Thyroid gland (tissue), 4 donors: Measurements from ENCODE around the gene AGBL1. TPM values are rescaled to one million over a fixed set of nuclear protein-coding genes. Genes with fewer than 3 reads are reported as not detected.

Experiments
- DNase-seq, 2 donors: peaks; one replicate each; pipeline ENCODE4 v3.0.0-alpha.2; 2019
- H3K27ac ChIP-seq, 3 donors: fragments of 200-600 bp; sonication (generic); 1 replicate in 2 of 3; 2 replicates in 1 of 3; pipeline ENCODE4 v1.5.1; 2016 to 2019; ENCODE audit warnings: mild to moderate bottlenecking in 1 of 3, moderate library complexity in 1 of 3
- H3K27me3 ChIP-seq: fragments of 200-600 bp; sonication (generic); one replicate; pipeline ENCODE4 v1.5.1; 2019
- H3K36me3 ChIP-seq, 2 donors: fragments of 200-600 bp; sonication (generic); one replicate each; pipeline ENCODE4 v1.5.1; 2016 to 2019
- H3K4me1 ChIP-seq, 2 donors: fragments of 200-600 bp; sonication (generic); one replicate each; pipeline ENCODE4 v1.5.1; 2017 to 2019
- H3K4me3 ChIP-seq, 3 donors: fragments of 200-600 bp; sonication (generic); replicated peaks in 1 of 3; 1 replicate in 2 of 3; 2 replicates in 1 of 3; pipeline ENCODE4 v1.5.1; 2016; ENCODE audit warnings: mild to moderate bottlenecking in 1 of 3
- H3K9me3 ChIP-seq: fragments of 200-600 bp; sonication (generic); one replicate; pipeline ENCODE4 v1.5.1; 2017
- POLR2A ChIP-seq, 2 donors: fragments of 450-650 bp; IDR thresholded peaks; one replicate each; pipeline ENCODE4 v1.6.1; 2017; ENCODE audit warnings: antibody characterized with exemption in 2 of 2, mild to moderate bottlenecking in 2 of 2, moderate library complexity in 1 of 2
- WGBS, 2 donors: methylation state at CpG; one replicate each; pipeline ENCODE4 v1.1.5; 2017; 5-methylcytosine and 5-hydroxymethylcytosine counted together
- intact Hi-C: fragments of 100-400 bp; cut with DNase I; formaldehyde crosslinking; loops from one replicate; pipeline ENCODE4 v1.15.1; 2023
- total RNA-seq, 4 donors: library from RNA; depleted of rRNA; stranded (reverse); fragments of >200 nt; gene quantifications; one replicate each; pipeline ENCODE4 v1.2.3, GENCODE V29; 2016
- TF ChIP-seq, protein P1 (sequence below), 6 experiments: fragments of 200-600 bp in 3 of 6; fragments of 450-650 bp in 3 of 6; sonication (generic) in 3 of 6; IDR thresholded peaks; one replicate each; pipeline ENCODE4 v1.5.1; 2016 to 2019; ENCODE audit warnings: antibody characterized with exemption in 6 of 6, mild to moderate bottlenecking in 2 of 6, inconsistent platforms in 1 of 6, moderate library complexity in 1 of 6

The AGBL1 gene
- total RNA-seq, 4 donors from 2014 or later = not detected

DNA sequence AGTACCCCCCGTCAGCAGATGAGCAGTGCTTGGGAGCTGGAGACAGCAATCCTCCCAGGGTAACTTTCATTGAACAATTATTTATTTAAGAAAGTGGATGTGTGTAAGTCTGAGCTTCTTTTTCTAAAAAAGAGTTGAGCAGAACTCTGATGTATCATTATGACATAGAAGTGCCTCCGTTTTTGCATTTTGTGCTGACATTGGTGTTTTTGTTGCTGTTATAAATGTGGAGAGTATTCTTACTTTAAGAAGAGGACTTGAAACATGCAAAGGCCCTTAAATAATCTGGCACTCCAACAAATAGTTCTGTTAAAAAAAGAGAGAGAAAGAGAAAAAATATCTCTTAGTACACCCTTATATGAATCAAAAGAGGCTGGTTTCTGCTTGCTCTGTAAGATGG, 217.1 kb downstream of the AGBL1 start:
- TF ChIP-seq, protein P1, sequence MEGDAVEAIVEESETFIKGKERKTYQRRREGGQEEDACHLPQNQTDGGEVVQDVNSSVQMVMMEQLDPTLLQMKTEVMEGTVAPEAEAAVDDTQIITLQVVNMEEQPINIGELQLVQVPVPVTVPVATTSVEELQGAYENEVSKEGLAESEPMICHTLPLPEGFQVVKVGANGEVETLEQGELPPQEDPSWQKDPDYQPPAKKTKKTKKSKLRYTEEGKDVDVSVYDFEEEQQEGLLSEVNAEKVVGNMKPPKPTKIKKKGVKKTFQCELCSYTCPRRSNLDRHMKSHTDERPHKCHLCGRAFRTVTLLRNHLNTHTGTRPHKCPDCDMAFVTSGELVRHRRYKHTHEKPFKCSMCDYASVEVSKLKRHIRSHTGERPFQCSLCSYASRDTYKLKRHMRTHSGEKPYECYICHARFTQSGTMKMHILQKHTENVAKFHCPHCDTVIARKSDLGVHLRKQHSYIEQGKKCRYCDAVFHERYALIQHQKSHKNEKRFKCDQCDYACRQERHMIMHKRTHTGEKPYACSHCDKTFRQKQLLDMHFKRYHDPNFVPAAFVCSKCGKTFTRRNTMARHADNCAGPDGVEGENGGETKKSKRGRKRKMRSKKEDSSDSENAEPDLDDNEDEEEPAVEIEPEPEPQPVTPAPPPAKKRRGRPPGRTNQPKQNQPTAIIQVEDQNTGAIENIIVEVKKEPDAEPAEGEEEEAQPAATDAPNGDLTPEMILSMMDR (IDR thresholded peaks at IDR 0.05) = no peak
- no peak for TF ChIP-seq POLR2A (IDR thresholded peaks at IDR 0.05)
- DNase-seq = no peak
- WGBS, 2 donors = 55 to 59% methylated on average over 2 of the region's 2 CpGs

DNA sequence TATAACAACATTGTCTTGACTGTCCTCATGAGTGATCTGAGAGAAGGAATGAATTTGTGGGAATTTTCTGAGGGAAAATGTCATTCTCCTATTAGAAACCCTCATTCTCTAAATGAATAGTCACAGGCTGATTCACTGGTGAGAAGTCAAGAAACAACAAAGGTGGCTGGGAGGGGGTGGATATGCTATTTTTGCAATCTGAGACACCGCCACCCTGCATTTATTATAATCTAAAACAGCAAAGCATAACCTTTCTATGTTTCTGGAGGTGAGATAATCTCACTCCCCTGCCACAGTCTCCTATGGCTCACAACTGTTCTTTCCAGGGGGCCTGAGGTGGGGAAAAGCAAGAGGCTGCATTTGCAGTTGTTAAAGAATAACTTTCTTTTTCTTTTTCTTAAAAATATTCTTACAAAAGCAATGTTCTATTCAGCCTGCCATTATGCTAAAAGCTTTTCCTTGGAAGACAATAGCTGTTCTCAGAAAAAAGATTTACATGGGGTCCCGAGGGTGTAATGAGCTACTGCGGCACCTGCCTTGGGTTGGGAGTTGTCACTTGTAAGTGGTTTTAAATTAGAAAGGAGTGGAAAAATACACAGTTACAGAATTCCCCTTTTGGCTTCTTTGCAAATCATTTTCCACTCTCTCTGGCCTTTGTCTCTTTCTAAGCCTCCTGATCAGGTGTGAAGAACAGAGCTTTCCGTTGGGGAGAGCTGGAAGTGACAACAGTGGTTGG, 220.9 kb downstream of the AGBL1 start:
- Histone ChIP-seq H3K27me3 (no peaks in the 10 kb centered on the region), H3K27ac (no peak overlapping the region), H3K36me3 (no peaks in the 10 kb centered on the region), H3K4me1 (no peaks in the 10 kb centered on the region), H3K9me3 (no peaks in the 10 kb centered on the region), H3K4me3 (no peak overlapping the region)
- no peak for DNase-seq
- TF ChIP-seq, protein P1 (IDR thresholded peaks at IDR 0.05) = no peak
- no peak for TF ChIP-seq POLR2A (IDR thresholded peaks at IDR 0.05)
- 66 to 73% methylated on average over 4 of the region's 4 CpGs for WGBS, 2 donors
- intact Hi-C loops = no loop called here

More for the DNA sequence above, 217.1 kb downstream of the AGBL1 start:
- Histone ChIP-seq H3K9me3 (no peaks in the 10 kb centered on the region), H3K36me3 (no peaks in the 10 kb centered on the region), H3K27me3 (no peaks in the 10 kb centered on the region), H3K27ac (no peak overlapping the region), H3K4me3 (no peak overlapping the region), H3K4me1 (no peaks in the 10 kb centered on the region)
- intact Hi-C loops = no loop called here

DNA sequence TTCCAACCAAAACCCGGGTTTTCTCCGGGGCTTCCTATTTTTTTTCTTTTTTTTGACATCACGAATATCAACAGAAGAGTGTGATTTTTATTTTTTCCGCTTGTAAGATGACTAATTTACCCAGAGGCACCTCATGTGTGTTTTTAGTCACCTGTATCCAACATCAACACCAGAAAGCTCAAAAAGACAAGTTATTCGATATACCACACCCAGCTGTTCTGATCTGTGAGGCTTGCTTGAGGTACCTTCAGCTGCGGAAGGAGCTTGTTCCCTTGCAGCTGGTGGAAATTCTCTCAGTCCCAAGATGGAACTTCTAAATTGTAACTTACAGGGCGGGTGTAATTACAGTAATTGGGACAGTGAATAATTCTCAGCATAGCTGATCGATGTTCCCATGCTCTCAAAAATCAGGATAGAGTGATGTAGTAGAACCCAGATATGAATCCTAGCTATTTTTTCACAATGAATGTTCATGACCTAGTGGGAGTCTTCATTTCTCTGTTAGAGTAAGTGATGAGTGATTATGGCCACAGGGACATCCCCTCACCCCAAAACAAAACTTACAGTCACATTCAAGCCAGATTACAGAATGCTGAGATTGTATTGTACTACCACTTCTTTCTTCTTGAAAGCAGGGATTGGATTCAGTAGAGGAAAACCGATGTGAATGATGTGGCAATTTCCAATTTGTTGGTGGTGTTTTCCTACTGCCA, 232.1 kb downstream of the AGBL1 start:
- Histone ChIP-seq H3K27me3 (no peaks in the 10 kb centered on the region), H3K9me3 (no peaks in the 10 kb centered on the region), H3K27ac (no peak overlapping the region), H3K4me3 (no peak overlapping the region), H3K4me1 (no peaks in the 10 kb centered on the region), H3K36me3 (no peaks in the 10 kb centered on the region)
- DNase-seq = no peak
- TF ChIP-seq, protein P1 (IDR thresholded peaks at IDR 0.05) = no peak
- TF ChIP-seq POLR2A (IDR thresholded peaks at IDR 0.05) = no peak
- intact Hi-C loops = no loop called here
- WGBS, 2 donors = 84 to 88% methylated on average over 9 of the region's 9 CpGs

DNA sequence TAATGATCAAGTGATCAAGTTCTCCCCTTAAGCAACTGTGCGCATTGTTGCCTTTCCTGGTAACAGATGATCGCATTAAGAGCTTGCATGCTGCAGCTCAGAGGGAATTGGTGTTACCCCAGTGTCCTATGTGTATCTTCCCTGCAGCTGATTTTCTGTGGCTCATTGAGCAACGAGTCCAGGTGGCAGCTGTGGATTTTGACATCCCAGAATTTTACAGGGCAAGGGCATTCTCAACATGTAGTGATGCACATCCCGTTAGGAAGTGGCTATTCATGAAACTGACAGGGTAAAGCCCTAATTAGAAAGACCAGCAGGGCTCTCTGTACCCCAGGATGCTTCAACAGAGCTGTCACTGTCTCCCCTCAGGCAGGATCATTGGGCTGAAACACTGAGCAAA, 232.8 kb downstream of the AGBL1 start:
- Histone ChIP-seq H3K9me3 (no peaks in the 10 kb centered on the region), H3K4me3 (no peak overlapping the region), H3K4me1 (no peaks in the 10 kb centered on the region), H3K36me3 (no peaks in the 10 kb centered on the region), H3K27me3 (no peaks in the 10 kb centered on the region), H3K27ac (no peak overlapping the region)
- WGBS, 2 donors = 71 to 72% methylated on average over 4 of the region's 4 CpGs
- no peak for DNase-seq
- TF ChIP-seq, protein P1 (IDR thresholded peaks at IDR 0.05) = no peak
- no peak for TF ChIP-seq POLR2A (IDR thresholded peaks at IDR 0.05)
- intact Hi-C loops = no loop called here

DNA sequence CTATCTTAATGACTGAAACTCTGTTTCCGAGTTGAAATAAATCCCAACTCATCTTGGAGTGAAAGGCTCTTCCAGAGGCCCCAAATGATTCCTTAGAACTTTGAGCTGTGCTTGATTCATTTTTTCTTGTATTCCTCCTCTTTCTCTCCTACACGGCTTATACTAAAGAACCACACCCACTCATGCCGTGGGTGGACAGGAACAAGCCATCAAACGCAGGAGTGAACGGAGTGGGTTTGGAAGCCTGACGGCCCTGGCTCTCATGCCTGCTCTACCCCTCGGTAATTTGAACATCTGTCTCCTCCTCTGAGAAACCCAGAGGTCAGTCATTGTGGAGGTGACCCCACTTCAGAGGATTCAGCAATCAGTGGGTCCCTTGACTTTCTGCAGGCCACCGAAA, 236.5 kb downstream of the AGBL1 start:
- TF ChIP-seq, protein P1 (IDR thresholded peaks at IDR 0.05) = no peak
- TF ChIP-seq POLR2A (IDR thresholded peaks at IDR 0.05) = no peak
- Histone ChIP-seq H3K27me3 (no peaks in the 10 kb centered on the region), H3K27ac (no peak overlapping the region), H3K36me3 (no peaks in the 10 kb centered on the region), H3K9me3 (no peaks in the 10 kb centered on the region), H3K4me3 (no peak overlapping the region), H3K4me1 (no peaks in the 10 kb centered on the region)
- no peak for DNase-seq
- intact Hi-C loops = no loop called here
- 50 to 72% methylated on average over 8 of the region's 8 CpGs for WGBS, 2 donors
